Measurements from ENCODE around the gene BACE2.

DNA sequence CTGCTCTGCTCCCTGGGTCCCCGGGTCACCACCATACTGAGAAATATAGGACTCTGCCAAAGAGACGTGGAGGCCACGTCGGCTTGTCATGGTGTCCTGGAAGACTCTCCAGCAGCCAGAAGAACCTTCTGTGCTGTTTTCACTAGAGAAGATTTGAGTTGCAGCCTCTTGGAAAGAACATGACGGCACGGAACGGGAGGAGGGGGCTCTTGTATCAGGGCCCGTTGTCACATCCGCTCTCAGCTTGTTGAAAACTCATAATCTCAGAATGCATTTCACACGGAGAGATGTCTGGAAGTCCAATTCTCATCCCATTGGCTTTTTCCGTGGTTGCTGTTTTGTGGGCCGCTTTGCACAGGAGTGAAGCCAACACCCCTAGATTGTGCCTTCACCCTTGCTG lies 109.2 kb downstream of the BACE2 start:
- TF ChIP-seq, protein P1, sequence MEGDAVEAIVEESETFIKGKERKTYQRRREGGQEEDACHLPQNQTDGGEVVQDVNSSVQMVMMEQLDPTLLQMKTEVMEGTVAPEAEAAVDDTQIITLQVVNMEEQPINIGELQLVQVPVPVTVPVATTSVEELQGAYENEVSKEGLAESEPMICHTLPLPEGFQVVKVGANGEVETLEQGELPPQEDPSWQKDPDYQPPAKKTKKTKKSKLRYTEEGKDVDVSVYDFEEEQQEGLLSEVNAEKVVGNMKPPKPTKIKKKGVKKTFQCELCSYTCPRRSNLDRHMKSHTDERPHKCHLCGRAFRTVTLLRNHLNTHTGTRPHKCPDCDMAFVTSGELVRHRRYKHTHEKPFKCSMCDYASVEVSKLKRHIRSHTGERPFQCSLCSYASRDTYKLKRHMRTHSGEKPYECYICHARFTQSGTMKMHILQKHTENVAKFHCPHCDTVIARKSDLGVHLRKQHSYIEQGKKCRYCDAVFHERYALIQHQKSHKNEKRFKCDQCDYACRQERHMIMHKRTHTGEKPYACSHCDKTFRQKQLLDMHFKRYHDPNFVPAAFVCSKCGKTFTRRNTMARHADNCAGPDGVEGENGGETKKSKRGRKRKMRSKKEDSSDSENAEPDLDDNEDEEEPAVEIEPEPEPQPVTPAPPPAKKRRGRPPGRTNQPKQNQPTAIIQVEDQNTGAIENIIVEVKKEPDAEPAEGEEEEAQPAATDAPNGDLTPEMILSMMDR (IDR thresholded peaks at IDR 0.05; ENCODE audit: poor library complexity, severe bottlenecking): no peak
- no peak for TF ChIP-seq EZH2 (IDR thresholded peaks at IDR 0.05; ENCODE audit: borderline replicate concordance, insufficient read depth, low read length, poor library complexity, severe bottlenecking)
- TF ChIP-seq EP300 (conservative IDR thresholded peaks at IDR 0.05; ENCODE audit: poor library complexity, severe bottlenecking): no peak
- no peak for TF ChIP-seq POLR2AphosphoS5 (IDR thresholded peaks at IDR 0.05)
- TF ChIP-seq TAF1 (IDR thresholded peaks at IDR 0.05; ENCODE audit: low read depth): no peak
- TF ChIP-seq SMC3 (conservative IDR thresholded peaks at IDR 0.05; ENCODE audit: poor library complexity): no peak
